Measurements from ENCODE around the gene DCDC2C.

DCDC2C gene

DNA sequence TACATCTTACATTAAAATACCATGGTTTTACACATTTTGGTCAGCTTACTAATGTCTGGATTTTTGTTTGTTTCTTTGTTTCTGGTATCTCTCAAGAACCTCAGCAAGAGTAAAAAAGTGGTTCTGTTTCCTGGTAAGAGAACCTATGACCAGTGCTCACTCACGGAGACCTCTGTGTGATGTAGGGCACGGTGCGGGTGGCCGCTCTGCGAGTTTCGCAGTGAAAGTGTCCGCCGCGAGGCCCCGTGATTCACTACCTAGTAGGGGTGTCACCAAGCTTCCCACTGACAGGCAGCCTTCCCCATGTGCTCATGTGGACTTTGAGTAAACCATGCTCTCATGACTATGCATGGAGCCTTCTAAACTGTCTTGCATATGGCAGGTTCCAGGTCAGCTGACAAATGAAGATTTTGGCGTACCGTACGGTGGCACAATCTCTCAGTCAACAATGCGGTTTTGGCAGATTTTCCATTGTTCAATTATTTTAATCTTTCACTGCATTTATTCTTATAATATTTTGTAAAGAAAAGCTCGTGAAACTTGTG is 137.3 kb downstream of the DCDC2C start:
- DNase-seq, result no peak

GRCh38 chr2:3847397-3848052 is 144.2 kb downstream of the DCDC2C start:
- DNase-seq, result no peak

DNA sequence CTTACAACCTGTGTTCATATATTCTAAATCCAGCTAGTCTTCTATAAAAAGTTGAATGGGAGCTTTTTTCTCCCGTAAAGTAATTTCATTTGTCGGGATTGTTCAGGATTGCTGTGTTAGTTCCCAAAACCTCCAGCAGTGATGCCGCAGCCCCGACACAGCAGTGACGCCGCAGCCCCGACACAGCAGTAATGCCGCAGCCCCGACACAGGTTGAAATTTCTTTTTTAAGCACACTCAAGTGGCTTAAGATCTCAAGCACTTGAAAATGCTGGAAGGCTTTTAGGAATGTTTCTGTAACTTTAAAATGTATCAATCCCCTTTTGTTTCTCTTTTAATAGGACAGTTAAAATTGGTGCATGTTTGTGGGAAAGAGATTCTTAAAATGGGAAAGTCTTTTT is 145.4 kb downstream of the DCDC2C start:
- DNase-seq, result no peak

DNA sequence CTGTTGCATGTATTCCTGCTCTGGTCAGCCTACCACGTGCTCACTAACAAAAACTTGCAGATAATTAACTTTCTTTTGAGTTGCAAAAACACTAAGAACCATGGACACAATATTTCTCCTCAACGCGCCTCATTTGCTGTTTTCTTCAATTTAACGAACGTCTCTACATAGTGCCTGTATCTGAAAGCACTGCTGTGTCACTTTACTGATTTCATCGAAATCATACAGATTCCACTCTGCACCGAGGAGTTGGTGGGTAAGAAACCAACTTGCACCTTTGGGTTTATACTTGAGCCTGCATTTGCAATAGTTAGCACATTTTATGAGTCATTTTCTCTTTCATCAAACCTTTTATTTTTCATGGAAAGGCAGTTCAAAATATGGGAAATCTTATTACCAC is 145.8 kb downstream of the DCDC2C start:
- no peak for DNase-seq

GRCh38 chr2:3857576-3857975 is 154.2 kb downstream of the DCDC2C start:
- DNase-seq, result no peak

DNA sequence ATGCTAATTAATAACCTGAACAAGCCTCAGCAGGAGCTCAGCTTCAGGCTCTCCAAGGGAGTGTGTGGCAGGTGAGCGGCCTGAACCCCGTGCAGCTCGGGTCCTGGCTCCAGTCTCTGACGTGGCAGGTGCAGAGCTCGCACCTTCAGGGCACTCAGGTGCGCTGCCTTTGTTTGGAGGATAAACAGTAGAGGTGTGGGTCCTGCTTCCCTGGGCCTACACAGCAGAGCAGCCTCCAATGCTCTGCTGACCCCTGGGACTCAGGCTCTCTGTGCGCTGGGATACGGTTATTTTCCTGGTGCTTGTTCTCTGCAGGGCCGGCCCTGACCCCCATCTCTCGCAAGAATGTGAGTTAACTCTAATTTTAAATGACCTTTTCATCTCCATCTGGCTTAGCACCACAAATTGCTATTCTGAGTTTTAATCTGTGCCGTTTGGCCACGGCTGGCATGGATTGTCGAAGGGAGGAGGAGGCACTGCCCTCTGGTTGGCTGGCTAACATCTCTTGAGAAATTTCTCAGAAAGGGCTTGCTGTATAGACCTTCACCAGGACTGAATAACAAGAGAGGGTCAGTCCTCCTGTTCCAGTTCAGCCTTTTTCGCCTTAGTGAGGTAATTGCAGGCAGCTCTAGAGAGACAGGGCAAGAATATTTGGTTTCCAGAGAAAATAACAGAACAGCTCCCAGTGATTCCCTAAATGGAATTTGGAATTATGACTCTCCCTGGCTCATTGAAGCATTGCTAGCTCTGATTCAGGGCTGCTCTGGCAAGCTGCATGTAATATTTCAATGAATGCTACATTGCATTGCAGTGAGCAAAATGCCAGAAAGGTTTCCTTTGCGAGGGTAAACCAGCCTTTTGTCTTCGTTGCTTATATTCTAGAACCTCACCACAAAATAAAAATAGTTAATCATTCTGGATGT is 161.8 kb downstream of the DCDC2C start:
- DNase-seq, result no peak

- no peak for DNase-seq
Measured at GRCh38 chr2:3867469-3867868, 164.1 kb downstream of the DCDC2C start.

DNA sequence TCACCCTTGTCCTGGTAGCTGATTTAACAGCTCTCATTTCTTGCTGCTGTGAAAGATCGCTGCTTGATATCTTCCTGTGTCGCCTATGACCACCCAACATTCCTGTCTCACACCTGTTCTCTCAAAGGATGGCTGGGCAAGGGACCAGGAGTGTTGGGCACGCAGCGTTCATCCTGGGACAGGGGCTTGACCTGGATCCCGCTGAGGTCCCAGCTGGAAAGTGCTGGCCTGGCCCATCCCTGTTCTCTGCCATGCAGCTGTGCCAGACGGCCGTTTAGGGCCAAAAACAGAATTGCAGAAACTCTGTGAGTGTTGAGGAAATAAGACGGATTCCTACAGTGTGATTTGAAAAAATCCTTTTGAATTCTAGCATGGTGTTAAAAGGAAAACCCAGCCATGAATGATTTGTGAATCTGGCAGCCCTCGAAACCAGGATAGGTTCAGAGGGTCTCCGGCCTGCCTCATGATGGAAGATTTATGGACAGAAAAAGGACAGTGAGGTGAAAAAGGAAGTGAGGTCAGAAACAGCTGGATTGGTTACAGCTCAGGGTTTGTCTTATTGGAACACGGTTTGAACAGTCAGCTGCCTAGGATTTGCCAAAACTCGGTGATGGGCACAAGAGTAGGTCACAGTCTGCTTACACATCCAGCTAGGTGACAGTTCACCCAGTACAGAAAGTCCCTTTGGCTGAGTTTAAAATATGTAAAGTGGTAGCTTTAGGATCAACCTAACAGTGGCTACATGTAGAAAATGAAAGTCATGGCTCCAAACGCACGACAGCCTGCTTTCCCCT is 164.8 kb downstream of the DCDC2C start:
- DNase-seq, result no peak

DNA sequence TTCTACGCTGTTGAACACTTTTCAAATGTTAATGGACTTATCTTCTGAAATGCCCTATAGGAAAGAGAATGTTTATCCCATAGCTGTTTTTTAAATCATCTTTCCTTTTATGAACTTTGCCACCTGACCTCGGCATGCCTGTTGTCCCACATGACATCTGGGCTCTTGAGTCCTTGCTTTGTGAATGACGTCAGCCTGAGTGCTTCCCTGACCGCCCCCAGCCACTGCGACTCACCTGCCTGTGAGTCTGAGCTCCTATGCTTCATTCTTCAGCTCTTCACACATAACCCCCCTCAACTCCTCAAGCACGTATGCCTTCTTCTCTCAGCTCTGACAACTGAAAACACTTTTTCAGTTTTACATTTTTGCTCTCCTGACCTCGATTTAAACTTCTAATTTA is 166.8 kb downstream of the DCDC2C start:
- DNase-seq, result no peak

GRCh38 chr2:3871002-3871401 is 167.6 kb downstream of the DCDC2C start:
- no peak for DNase-seq

GRCh38 chr2:3872451-3872850 is 169.1 kb downstream of the DCDC2C start:
- DNase-seq, result no peak

DNA sequence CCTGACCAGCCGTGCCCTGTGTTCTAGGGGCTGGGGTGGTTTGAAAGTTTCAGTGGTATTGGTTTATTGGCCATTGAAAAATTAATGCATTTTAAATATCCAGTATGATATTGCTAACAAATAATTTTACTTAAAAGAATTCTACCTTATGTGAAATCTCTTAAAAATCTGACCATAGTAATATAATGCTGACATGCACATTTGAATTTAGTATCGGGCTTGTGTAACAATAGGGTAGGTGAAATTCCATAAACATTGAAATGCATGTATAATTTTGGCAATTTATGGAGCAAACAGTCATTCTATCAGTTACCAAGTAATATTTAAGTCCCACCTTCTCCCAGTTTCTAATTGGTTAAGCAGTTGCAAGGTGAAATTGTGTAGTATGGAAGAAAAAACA is 170.5 kb downstream of the DCDC2C start:
- DNase-seq, result no peak

- no peak for DNase-seq
Measured at GRCh38 chr2:3876221-3876620, 172.8 kb downstream of the DCDC2C start.

GRCh38 chr2:3876685-3877084 is 173.3 kb downstream of the DCDC2C start:
- DNase-seq, result no peak

- DNase-seq, result no peak
Measured at GRCh38 chr2:3885629-3886628, 182.6 kb downstream of the DCDC2C start.

GRCh38 chr2:3895021-3895420 is 191.6 kb downstream of the DCDC2C start:
- DNase-seq, result no peak
